NCI-H2196 (cell line): Measurements from ENCODE around the gene EMC8.
"Not testable (repeated sequence)": the region's sequence is repeated elsewhere in the genome, so short reads cannot be mapped to it uniquely, and the experiment has no call there.

Experiments used
- DNase-seq: peaks from one replicate; lab custom pipeline; 2025; ENCODE audit not compliant: unreplicated experiment; lab: John Stamatoyannopoulos, UW

EMC8 gene

GRCh38 chr16:85835227-85835751, 35.9 kb upstream of the EMC8 start:
- no peak for DNase-seq

- DNase-seq = no peak
Observed at GRCh38 chr16:85834741-85835140, 35.4 kb upstream of the EMC8 start.

- DNase-seq = no peak
Observed at GRCh38 chr16:85833219-85833920, 34.0 kb upstream of the EMC8 start.

- no peak for DNase-seq
Observed at GRCh38 chr16:85832570-85833218, 33.4 kb upstream of the EMC8 start.

- DNase-seq = no peak
Observed at GRCh38 chr16:85830821-85831220, 31.5 kb upstream of the EMC8 start.

- no peak for DNase-seq
Observed at GRCh38 chr16:85829751-85830445, 30.6 kb upstream of the EMC8 start.

- DNase-seq = no peak
Observed at GRCh38 chr16:85829171-85829719, 29.9 kb upstream of the EMC8 start.

- no peak for DNase-seq
Observed at GRCh38 chr16:85828166-85828565, 28.8 kb upstream of the EMC8 start.

GRCh38 chr16:85826686-85827247, 27.4 kb upstream of the EMC8 start:
- DNase-seq = no peak

- DNase-seq = no peak
Observed at GRCh38 chr16:85825326-85825725, 26.0 kb upstream of the EMC8 start.

- no peak for DNase-seq
Observed at GRCh38 chr16:85824161-85825135, 25.1 kb upstream of the EMC8 start.

- DNase-seq = no peak
Observed at GRCh38 chr16:85823328-85823920, 24.1 kb upstream of the EMC8 start.

GRCh38 chr16:85822145-85822544, 22.8 kb upstream of the EMC8 start:
- DNase-seq = no peak

- DNase-seq = peak; percentile 46
Observed at GRCh38 chr16:85821390-85822135, 22.2 kb upstream of the EMC8 start.

GRCh38 chr16:85820604-85821372, 21.4 kb upstream of the EMC8 start:
- DNase-seq = peak; percentile 6

GRCh38 chr16:85819771-85820170, 20.4 kb upstream of the EMC8 start:
- DNase-seq = no peak

GRCh38 chr16:85819245-85819644, 19.9 kb upstream of the EMC8 start:
- peak; percentile 56 for DNase-seq

GRCh38 chr16:85817195-85817594, 17.9 kb upstream of the EMC8 start:
- not testable (repeated sequence) for DNase-seq
